Ishikawa (cell line): Measurements from ENCODE around the gene RNASE8.

Experiments
- CEBPB ChIP-seq: IDR thresholded peaks from 2 replicates; pipeline ENCODE4 v1.6.1; 2012
- EP300 ChIP-seq: IDR thresholded peaks from 2 replicates; pipeline ENCODE4 v1.6.1; 2012; ENCODE audit warnings: borderline replicate concordance
- NFIC ChIP-seq: IDR thresholded peaks from 2 replicates; pipeline ENCODE4 v1.6.1; 2012
- RAD21 ChIP-seq: IDR thresholded peaks from 2 replicates; pipeline ENCODE4 v1.6.1; 2012; ENCODE audit warnings: low read depth
- REST ChIP-seq: IDR thresholded peaks from 2 replicates; pipeline ENCODE4 v1.6.1; 2012; ENCODE audit warnings: low read depth, mild to moderate bottlenecking

GRCh38 chr14:21074398-21075272 is 17.0 kb downstream of the RNASE8 start:
- TF ChIP-seq EP300 (no peak), CEBPB (no peak), REST (no peak), NFIC (no peak), RAD21 (no peak)
